Amygdala (tissue), 56 donors: ENCODE results near the gene ZNF747.
A peak's percentile ranks its signal among the peaks of the same experiment; 100 is the strongest.

Source experiments
- DNase-seq, 56 donors: peaks; one replicate each; lab custom pipeline; 2025; lab: John Stamatoyannopoulos, UW

The ZNF747 gene

GRCh38 chr16:30534368-30535105, at the start of gene ZNF747:
ZNF747 (minus strand) TSS chr16:30534858; CDS start chr16:30534679, 179 bp downstream.
- peak; percentile 55 to 96 (median 90) for DNase-seq

GRCh38 chr16:30582611-30583340, 48.1 kb upstream of the ZNF747 start:
- no peak for DNase-seq

GRCh38 chr16:30581457-30581856, 46.8 kb upstream of the ZNF747 start:
- DNase-seq: no peak

GRCh38 chr16:30574678-30575077, 40.0 kb upstream of the ZNF747 start:
- DNase-seq: no peak

GRCh38 chr16:30571445-30572322, 37.0 kb upstream of the ZNF747 start, which contains the start of gene ZNF688:
ZNF688 (minus strand) TSS chr16:30571714; CDS start chr16:30571629, 85 bp downstream.
- peak; percentile 64 to 97 (median 92) for DNase-seq

GRCh38 chr16:30570636-30571444, 36.2 kb upstream of the ZNF747 start:
- peak in 20 of 56 donors; percentile 12 to 70 (median 42) for DNase-seq

GRCh38 chr16:30569746-30570635, 35.3 kb upstream of the ZNF747 start:
- DNase-seq: no peak

- DNase-seq: no peak
Measured at GRCh38 chr16:30569281-30569680, 34.6 kb upstream of the ZNF747 start.

- DNase-seq: no peak
Measured at GRCh38 chr16:30567991-30568638, 33.5 kb upstream of the ZNF747 start.

GRCh38 chr16:30567160-30567990, 32.7 kb upstream of the ZNF747 start:
- DNase-seq: no peak

- no peak for DNase-seq
Measured at GRCh38 chr16:30566531-30566930, 31.9 kb upstream of the ZNF747 start.

- no peak for DNase-seq
Measured at GRCh38 chr16:30565984-30566383, 31.3 kb upstream of the ZNF747 start.

GRCh38 chr16:30565526-30565925, 30.9 kb upstream of the ZNF747 start:
- no peak for DNase-seq

- no peak for DNase-seq
Measured at GRCh38 chr16:30562021-30562420, 27.4 kb upstream of the ZNF747 start.

- DNase-seq: peak in 5 of 56 donors; percentile 4 to 46 (median 10)
Measured at GRCh38 chr16:30561089-30561816, 26.6 kb upstream of the ZNF747 start.

- no peak for DNase-seq
Measured at GRCh38 chr16:30559690-30560089, 25.0 kb upstream of the ZNF747 start.
